HG03354 (cell line): ENCODE measurements around the gene NMNAT2.

Experiments
- ATAC-seq: cut with Tn5 transposase; IDR thresholded peaks from one replicate; pipeline ENCODE4 v1.9.1; 2021; ENCODE audit warnings: mild to moderate bottlenecking; ENCODE audit not compliant: unreplicated experiment, poor library complexity, severe bottlenecking

Gene NMNAT2

DNA sequence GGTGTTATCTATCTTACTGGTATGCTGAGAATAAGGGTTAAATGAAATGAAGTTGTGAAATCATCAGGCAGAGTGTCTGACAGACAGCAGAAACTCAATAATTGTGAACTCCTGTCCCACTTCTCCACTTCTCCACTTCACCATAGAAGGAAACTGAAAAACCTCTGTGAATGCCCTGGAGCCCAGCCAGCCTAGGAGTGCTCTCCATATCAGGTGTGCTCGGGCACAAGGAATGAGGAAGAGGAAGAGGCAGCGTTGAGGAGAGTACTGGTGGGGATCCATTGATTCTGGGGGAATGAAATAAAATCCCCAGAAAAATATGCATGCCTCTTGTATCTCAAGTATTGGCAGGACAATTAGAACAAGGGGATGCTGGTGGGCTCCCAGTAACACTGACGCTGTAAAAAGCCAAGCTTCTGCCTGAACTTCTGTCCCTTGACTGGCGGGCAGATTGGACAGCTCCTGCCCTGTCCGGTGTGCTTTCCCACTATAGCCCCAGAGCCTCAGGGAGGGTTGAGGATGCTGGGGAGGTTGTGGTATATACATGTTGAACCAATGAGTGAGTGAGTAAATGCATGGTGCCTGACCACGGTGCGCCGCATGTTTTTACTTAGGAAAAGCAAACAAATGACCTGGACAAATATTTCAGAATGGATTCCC is 47.7 kb downstream of the NMNAT2 start:
- ATAC-seq, result no peak

DNA sequence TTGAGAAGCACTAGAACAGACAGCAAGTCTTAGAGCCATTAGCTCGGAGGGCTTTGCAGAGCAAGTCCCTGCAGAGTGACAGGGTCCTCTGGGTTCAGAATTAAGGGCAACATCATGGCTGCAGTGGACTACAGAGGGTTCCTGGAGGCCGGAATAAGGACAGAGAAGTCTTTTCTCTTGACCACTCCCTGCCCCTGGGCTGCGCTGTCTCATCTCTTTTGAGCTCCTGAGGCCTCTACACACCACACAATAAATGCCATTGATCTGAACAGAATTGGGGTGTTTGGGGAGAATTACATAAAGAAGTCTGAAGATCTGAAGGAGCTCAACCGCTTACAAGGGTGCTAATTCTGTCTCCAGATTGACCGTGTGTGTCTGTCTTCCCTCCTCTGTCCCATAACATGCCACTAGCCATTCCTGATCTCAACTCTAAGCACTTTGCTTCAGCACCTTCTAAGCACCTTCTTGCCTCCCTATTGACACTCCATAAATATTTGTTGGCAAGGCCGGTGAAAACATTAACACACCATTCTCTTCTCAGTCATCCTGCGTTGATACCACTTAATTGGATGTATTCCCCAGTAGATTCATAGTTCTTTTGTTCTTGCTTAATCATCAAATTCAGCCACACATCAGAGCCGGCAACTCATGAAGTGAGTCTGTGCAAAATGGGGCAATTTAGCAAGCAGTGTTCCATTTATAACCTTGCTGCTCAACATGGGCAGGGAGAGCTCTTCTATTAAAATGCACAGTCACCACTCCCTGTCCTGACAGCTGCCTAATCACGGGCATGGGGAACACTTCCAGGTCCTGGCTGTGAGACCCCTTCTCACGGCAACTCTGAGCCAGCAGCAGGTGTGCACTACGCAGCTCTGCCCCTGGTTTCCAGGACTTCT is 49.7 kb downstream of the NMNAT2 start:
- no peak for ATAC-seq

DNA sequence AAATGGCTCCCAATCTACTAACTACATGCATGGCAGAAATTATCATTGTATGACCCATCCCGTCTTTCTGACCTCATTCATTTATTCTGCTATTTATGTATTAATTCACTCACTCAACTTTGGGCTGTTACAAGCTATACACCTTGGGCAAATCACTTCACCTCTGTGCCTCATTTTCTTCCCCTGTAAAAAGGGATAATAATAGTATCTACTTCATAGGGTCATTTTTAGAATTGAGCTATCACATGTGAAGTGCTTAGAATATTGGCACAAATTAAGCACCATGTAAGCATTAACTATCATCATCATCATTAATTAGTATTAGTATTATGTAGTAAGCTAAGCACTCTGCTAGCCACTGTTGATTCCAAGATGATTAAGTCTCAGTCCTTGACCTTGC is 52.1 kb downstream of the NMNAT2 start:
- no peak for ATAC-seq

DNA sequence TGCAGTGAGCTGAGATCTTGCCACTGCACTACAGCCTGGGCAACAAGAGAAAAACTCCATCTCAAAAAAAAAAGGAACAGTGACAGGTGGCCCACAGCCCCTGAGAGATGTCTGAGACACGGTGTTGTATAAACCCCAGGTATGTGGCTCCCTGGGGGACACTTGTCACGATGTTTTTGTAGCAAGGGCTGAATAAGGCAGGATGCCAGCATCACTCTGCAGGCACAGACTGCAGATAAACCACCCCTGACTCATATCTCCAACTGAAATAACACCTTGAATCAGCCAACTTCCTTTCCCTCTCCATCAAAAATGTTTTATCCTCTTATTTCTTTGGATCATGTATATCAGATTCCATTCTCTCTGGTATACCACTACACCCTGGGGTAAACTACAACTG is 52.5 kb downstream of the NMNAT2 start:
- no peak for ATAC-seq

DNA sequence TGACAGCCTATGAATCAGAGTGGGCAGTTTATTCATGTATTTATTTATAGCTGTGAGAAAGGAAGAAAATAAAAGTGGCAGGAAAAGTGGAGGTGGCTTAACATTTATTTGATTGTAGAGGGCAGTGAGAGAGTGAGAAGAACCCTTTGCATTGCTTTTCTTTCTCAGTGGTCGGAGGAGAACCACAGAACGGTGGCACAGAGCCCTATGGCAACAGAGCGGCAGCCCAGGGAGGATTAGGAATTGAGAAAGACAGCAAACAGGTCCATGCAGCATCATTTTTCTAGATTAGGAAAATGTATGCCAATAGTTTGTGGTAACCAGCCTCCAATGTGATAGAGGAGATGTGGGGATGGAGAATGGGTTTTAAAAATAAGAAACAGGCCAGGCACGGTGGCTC is 53.1 kb downstream of the NMNAT2 start:
- no peak for ATAC-seq

DNA sequence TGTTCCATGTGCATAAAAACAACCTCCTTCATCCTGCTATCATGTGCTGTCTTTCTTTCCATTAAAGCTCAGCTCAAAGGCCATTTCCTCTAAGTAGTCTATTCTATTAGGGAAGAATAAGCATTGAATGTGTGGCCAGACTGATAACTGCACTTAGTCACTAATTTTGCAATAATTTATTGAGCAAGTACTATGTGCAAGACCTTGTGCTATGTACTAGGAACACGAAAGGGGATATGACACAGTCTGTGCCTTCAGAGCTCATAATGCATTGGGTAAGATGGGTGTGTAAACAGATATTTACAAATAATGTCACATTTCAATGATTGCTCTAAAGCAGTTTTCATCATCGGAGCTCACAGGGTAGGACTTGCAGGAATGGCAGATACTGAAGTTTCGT is 54.2 kb downstream of the NMNAT2 start:
- ATAC-seq, result no peak

DNA sequence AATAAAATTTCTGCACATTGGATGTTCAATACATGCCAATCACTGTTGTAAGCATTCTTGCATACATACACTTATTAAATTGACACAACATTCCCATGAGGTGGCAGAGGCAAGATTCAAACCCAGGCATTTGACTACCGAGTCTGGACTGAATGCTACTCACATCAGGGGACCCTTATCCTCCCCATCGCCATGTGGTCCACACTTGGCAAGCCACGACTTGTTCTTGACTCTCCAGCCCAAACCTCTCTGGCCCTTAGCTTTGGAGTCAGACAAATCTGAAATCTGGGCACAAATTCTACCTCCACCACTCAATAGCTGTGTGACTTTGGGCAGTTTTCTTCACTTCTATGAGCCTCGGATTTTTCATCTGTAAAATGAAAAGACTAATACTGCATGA is 57.1 kb downstream of the NMNAT2 start:
- ATAC-seq, result no peak

DNA sequence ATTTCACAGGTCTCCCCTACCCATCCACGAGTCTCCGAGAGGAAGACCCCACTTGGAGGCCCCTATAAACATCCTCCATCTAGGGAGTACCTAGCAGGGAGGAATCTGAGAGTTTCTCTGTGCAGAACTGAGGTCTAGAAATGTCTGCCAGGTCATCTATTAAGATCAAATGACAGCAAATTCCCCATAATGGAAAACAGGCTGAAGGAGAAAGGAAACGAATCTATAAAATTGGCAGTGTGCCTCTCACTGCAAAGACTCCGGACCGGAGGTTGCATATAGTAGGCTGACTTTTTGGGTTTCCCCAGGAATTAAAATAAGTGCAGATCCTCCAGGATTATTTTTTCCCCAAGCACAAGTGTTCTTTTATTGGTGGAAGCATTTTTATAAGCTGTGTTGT is 57.7 kb downstream of the NMNAT2 start:
- ATAC-seq, result no peak

DNA sequence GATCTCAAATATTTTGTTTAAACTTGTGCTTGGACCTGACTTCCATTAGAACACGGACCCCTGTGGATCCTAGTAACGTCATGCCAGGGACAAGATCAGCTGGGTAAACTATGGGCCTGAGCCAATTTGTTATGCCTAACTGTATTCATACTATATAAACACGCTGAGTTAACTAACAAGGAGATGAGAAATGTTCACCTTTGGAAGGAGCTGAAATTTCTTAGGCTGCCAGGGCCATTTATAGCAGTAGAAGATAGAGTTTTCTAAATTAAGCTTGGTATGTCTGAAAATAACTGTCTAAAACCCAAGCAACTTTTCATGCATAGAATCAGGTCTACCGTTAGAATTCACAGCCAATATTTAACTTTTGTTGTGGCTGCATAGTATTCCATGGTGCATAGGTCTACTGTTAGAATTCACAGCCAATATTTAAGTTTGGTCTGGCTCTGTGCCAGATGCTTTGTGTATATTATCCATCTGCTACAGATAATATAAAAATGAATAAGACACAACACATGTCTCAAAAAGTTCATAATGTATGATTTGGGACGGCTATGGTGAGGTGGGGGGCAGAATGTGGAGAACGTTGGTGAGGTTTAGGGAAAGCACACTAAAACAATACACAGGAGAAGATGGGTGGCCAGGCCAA is 61.5 kb downstream of the NMNAT2 start:
- no peak for ATAC-seq

DNA sequence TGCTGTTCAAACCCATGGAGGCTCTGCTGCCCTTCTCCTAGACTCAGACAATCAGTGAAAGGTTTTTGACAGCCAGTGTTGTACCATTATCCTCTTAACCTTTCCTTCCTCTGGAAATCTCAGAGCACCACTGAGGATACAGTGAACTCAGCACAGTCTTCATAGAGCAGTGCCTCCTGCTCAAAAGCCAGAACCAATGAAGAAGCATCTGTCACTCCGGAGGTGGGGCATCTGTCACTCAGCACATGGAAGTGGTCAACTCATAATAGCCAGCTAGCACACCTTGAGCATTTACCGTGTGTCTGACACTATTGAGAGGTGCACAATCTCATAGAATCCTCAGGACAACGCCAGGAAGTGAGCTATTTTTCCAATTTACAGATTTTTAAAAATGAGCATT is 62.4 kb downstream of the NMNAT2 start:
- no peak for ATAC-seq

DNA sequence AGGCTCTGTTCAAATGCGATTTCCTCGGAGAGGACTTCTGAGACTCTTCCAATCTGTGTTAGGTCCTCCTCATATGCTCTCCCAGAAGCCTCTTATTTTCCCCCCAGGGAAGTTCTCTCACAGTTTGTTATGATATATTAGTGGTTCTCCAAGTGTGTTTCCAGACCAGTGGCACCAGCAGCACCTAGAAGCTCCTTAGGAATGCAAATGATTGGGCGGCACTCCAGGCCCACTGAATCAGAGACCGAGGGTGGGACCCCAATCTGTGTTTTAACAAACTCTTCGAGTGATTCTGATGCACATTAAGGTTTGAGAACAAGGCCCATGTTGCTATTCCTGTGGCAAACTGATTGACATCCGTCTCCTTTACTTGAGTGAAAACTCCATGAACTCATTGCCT is 63.0 kb downstream of the NMNAT2 start:
- no peak for ATAC-seq

DNA sequence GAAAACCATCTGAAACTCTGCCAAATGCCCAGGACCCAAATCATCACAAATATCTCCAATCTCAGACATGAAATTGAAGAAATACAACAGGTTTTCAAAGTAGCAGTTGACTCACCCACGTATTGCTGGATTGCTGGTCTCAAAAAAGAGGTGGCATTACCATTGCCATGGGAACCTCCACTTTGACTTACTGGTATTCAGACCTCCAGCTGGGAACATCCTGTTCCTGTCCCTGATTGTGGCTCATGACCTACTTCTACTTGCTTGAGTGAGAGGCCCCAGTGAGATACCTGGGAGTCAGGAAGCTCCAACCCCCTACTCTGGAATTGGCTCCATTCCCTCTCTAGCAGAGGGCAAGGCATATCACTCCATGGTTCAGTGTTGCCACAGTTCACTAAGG is 64.6 kb downstream of the NMNAT2 start:
- ATAC-seq, result no peak

DNA sequence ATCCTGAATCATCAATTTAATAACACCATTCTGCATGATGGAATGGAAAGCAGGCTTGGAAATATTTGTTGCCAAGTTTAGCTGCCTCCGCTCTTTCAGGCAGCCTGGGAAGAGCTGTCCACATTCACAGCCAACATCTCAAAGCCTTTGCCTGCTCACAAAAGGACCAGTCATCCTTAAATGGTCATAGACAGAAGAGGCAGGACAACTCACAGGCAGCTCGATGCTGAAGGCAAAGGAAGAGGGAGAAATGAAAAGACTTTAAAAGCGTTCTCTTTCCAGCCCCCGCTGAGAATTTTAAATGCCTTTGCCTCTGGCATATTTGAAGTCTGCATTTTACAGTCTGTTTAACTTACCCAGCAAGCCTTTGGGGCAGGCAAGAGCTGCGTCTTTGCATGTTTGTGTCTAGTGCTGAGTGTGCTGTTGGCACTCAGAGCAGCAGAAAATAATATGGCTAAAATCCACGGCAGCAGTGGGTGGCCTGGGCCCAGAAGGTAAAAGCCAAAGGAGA is 68.9 kb downstream of the NMNAT2 start:
- ATAC-seq, result no peak

DNA sequence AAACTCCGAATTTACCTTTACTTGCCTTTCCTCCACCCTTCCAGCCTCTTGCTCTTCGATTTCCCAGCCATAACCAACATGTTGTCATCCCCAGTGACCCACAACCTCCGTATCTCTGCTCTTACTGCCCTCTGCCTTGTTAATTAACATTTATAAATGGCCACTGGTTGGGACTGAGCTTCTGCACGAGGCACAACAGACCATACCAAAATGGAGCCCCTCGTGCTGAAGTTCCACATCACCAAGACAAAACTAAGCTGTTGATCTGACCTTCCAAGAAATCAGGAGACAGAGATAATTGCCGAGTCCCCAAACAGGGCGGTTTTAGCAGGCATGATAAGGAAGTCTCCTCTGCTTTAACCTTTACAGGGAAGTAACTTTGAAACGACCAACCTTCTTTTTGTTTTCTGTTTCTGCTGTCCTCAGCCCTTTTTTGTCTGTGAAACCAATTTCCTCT is 71.9 kb downstream of the NMNAT2 start:
- no peak for ATAC-seq

DNA sequence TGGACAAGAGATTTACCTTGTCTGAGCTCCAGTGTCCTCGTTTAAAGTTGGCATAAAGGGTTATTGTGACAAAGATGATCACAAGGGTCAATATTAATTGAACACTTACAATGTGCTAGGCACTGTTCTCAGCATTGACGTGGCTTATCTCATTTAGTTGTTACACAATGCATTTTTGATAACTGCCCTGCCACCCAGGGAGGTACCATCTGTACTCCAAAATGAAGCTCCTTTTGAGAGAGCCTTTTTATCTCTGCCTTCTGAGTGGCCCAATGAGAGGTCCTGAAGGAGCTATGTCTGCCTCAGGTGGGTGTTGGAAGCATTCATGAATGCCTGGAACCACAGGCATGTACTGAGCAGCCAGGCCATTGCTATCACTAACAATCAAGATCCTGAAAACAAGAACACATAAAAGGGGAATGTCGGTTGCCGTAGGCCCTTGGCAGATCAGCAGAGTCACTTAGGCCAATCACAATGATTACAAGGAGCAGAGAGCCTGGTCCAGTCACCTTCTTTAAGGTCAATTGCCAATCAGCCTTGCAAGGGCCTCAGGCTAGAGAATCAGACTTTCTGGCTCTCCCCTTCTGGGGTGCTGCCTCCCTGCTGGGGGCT is 78.5 kb downstream of the NMNAT2 start:
- no peak for ATAC-seq

DNA sequence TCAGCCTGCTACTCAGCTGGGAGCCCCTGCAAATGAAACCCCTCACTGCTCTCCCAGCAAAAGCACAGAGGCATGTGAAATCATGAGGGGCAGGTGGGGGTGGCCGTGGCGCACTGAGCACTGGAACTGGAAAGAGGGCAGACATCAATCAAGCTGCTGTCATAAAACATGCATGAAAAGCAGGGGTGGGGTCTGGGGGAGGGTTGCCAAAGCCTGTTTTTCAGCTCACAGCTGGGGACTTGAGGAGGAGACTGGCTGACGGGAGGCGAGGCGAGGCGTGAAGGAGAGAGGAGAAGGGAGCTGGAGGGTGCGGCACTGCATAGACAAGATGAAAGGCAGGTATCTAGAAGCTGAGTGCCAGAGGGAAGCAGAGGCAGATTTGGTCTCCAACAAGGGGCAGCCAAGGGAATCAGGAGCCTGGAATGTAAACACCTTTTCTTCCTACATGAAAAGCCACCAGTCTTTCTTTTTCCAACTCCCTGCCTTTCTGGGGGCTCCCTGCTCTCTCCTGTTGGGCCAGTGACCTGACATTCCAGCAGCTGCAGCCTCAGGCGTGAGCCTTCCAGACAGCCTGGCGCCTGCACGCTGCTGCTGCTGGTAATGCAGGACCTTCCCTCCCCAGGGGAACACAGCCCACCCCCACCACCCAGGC is 87.0 kb downstream of the NMNAT2 start:
- no peak for ATAC-seq

DNA sequence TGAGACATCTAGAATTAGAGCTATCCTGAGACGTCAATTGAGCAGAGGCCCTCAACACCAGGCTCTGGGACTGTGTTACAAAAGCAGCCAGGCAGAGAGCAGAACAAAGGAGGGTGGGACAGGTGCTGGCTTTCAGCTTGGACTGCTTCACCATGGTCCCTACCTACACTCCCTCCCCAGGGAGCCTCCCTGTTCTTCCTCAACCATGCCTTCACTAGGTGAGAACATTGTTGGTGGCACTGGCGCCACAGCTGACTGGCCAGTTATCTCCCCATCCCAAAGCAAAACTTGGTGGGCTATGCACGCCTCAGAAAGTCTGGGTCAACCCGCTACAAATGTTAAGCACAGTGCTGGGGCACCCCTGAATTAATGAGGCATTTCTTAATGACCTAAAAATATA is 87.8 kb downstream of the NMNAT2 start:
- no peak for ATAC-seq

DNA sequence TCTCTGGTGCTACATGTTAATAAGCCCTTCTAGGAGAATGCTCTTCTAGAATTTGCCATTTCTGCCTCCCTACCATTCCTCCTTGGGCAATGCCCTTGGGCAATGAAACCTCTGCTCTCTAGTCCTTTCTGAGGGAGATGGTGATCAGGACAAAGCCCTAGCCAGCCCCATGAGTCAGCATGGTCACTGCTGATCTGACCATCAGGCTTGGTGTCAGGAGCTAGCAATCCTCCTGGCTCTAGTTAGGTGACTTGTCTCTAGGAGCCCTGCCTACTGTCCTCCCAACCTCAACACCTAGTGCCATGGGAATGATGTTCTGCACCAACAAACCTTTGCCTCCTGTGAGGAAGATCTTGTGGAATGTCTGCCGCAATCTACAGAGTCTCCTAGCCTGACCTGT is 89.8 kb downstream of the NMNAT2 start:
- ATAC-seq, result no peak

DNA sequence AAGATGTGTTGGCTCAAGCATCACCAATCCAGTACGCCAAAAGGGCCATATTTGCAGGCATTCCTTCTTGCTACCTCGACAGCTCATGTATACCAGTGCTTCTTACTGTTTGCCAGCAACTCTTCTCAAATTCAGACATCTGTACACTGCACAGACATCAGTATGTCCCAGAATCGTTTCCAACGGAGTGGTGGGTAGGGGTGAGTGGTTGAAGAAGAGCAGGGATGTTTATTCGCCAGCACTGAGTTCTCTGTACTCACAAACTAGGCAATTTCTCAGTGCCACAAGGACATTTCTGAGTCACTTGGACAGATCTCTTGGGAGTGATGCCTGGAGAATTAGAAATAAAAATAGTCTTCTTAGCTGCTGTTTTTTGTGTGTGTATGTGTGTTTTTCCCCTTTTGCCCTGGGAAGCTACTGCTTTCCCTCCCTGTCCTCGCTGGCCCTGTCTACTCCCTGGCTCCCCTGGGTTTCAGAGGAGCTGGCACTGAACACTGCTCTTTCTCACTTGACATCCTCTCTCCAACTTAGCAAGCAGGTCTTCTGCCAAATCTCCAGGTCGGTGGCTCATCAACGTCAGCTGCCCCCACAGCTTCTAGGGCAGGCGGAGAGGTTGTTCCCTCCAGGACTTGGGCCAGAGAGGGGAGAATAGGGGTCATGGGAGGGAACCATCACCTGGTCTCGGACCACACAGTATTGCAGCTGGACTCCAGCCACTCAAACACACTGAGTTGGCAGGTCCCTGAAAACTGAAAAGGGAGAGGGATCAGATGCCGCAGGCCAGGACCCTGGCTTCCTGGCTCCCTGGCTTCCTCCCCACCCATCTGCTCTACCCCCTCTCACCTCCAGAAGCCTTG is 90.5 kb downstream of the NMNAT2 start:
- ATAC-seq, result no peak
